Neural crest cell (in vitro differentiated cells): ENCODE measurements around the gene CSMD2. TPM values are rescaled to one million over a fixed set of nuclear protein-coding genes. Genes with fewer than 3 reads are reported as not detected.

Experiments used
- DNase-seq: peaks from one replicate; pipeline ENCODE4 v3.0.0; 2021; ENCODE audit warnings: low read depth, mixed read lengths, low spot score
- H3K27ac Mint-ChIP-seq: one replicate; pipeline ENCODE4 v1.8.0; 2021; ENCODE audit warnings: mild to moderate bottlenecking, mixed read lengths; ENCODE audit not compliant: unreplicated experiment
- H3K27me3 Mint-ChIP-seq: 2 replicates; pipeline ENCODE4 v1.8.0; 2021; ENCODE audit warnings: low read depth, mild to moderate bottlenecking, mixed read lengths
- H3K36me3 Mint-ChIP-seq: 2 replicates; pipeline ENCODE4 v1.8.0; 2021; ENCODE audit warnings: low read depth, mild to moderate bottlenecking, mixed read lengths
- H3K4me1 Mint-ChIP-seq: 2 replicates; pipeline ENCODE4 v1.8.0; 2021; ENCODE audit warnings: mixed read lengths
- H3K4me3 Mint-ChIP-seq: one replicate; pipeline ENCODE4 v1.8.0; 2021; ENCODE audit warnings: mild to moderate bottlenecking, mixed read lengths
- H3K9me3 Mint-ChIP-seq: 2 replicates; pipeline ENCODE4 v1.8.0; 2021; ENCODE audit warnings: mixed read lengths
- total RNA-seq: library from RNA; stranded (reverse); gene quantifications from 2 replicates; pipeline ENCODE4 v1.2.1, GENCODE V29; 2021
- TF ChIP-seq, protein P1 (sequence below): fragments of 200-600 bp; sonication (generic); conservative IDR thresholded peaks from 2 replicates; pipeline ENCODE4 v1.5.0; 2021; ENCODE audit warnings: antibody characterized with exemption, mild to moderate bottlenecking

Gene CSMD2
- total RNA-seq, 1 donor from 2014 or later: 0.40 TPM

GRCh38 chr1:33697816-33698215 lies 467.2 kb downstream of the CSMD2 start:
- Mint-ChIP-seq H3K9me3 (peaks cover 3% of the 10 kb centered on the region), H3K27me3 (peaks cover 22% of the 10 kb centered on the region), H3K36me3 (no peaks in the 10 kb centered on the region), H3K4me1 (no peaks in the 10 kb centered on the region), H3K27ac (no peak overlapping the region), H3K4me3 (no peak overlapping the region)
- no peak for DNase-seq
- TF ChIP-seq, protein P1, sequence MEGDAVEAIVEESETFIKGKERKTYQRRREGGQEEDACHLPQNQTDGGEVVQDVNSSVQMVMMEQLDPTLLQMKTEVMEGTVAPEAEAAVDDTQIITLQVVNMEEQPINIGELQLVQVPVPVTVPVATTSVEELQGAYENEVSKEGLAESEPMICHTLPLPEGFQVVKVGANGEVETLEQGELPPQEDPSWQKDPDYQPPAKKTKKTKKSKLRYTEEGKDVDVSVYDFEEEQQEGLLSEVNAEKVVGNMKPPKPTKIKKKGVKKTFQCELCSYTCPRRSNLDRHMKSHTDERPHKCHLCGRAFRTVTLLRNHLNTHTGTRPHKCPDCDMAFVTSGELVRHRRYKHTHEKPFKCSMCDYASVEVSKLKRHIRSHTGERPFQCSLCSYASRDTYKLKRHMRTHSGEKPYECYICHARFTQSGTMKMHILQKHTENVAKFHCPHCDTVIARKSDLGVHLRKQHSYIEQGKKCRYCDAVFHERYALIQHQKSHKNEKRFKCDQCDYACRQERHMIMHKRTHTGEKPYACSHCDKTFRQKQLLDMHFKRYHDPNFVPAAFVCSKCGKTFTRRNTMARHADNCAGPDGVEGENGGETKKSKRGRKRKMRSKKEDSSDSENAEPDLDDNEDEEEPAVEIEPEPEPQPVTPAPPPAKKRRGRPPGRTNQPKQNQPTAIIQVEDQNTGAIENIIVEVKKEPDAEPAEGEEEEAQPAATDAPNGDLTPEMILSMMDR: no peak

GRCh38 chr1:33696962-33697361 lies 468.1 kb downstream of the CSMD2 start:
- TF ChIP-seq, protein P1: no peak
- H3K27me3 Mint-ChIP-seq: peaks cover 22% of the 10 kb centered on the region
- H3K9me3 Mint-ChIP-seq: peaks cover 3% of the 10 kb centered on the region

DNA sequence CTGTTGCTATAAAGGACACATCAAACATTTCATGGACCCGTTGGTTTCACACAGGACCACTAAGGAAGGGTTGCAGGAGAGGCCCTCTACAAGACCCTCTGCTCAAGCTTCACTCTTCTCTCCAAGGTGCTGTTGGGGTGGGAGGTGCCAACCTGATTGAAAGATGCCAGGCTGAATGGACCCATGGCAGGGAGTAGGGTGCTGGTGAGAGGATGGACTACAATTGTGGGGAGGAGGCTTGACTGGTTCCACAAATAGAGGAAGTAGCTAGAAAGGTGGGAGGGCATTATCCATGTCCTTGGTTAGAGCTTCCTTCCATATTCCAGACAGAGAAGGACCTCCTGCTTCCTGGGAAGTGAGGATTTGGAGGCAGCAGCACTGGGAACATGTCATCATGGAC lies 468.7 kb downstream of the CSMD2 start:
- TF ChIP-seq, protein P1: no peak

More at GRCh38 chr1:33696962-33697361, 468.1 kb downstream of the CSMD2 start:
- Mint-ChIP-seq H3K36me3 (no peaks in the 10 kb centered on the region), H3K4me1 (no peaks in the 10 kb centered on the region), H3K27ac (no peak overlapping the region), H3K4me3 (no peak overlapping the region)
- DNase-seq: no peak

GRCh38 chr1:33692206-33693188 lies 472.5 kb downstream of the CSMD2 start:
- H3K4me1 Mint-ChIP-seq: peaks cover 7% of the 10 kb centered on the region
- H3K9me3 Mint-ChIP-seq: peaks cover 3% of the 10 kb centered on the region
- DNase-seq: no peak
- H3K27me3 Mint-ChIP-seq: peaks cover 42% of the 10 kb centered on the region
- no peak overlapping the region for H3K27ac Mint-ChIP-seq
- no peak overlapping the region for H3K4me3 Mint-ChIP-seq
- H3K36me3 Mint-ChIP-seq: no peaks in the 10 kb centered on the region
- TF ChIP-seq, protein P1: no peak

More for the DNA sequence above, 468.7 kb downstream of the CSMD2 start:
- H3K4me3 Mint-ChIP-seq: no peak overlapping the region
- peaks cover 24% of the 10 kb centered on the region for H3K27me3 Mint-ChIP-seq
- H3K36me3 Mint-ChIP-seq: no peaks in the 10 kb centered on the region
- H3K27ac Mint-ChIP-seq: no peak overlapping the region
- peaks cover 3% of the 10 kb centered on the region for H3K9me3 Mint-ChIP-seq
- DNase-seq: no peak
- H3K4me1 Mint-ChIP-seq: no peaks in the 10 kb centered on the region

DNA sequence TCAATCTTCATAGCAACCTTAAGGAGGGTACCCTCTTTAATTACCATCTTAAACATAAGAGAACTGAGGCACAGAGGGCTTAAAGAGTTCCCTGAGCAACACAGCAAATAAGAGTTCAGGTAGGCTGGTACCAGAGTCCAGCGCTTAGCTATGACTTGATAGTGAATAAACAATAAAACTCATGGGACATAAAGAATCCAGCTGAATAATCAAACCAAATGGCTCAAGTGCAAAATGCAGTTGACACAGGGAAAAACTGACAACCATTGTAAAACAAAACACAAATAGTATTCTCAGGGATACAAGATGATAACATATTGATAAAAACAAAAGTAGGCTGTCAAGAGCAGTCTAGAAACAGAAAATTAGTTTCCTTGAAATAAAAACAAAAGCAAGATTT lies 478.0 kb downstream of the CSMD2 start:
- peaks cover 7% of the 10 kb centered on the region for H3K4me1 Mint-ChIP-seq
- TF ChIP-seq, protein P1: no peak
- H3K27me3 Mint-ChIP-seq: peaks cover 54% of the 10 kb centered on the region
- no peaks in the 10 kb centered on the region for H3K36me3 Mint-ChIP-seq
- no peak overlapping the region for H3K4me3 Mint-ChIP-seq
- no peak overlapping the region for H3K27ac Mint-ChIP-seq
- H3K9me3 Mint-ChIP-seq: no peaks in the 10 kb centered on the region
- no peak for DNase-seq
